ENCODE data around the gene ADGRV1.
"Not testable (repeated sequence)": the region's sequence is repeated elsewhere in the genome, so short reads cannot be mapped to it uniquely, and the experiment has no call there.

The ADGRV1 gene

GRCh38 chr5:90586469-90586868, 27.9 kb downstream of the ADGRV1 start:
- DNase-seq (ENCODE audit: low read depth in 2 of 2, low spot score in 1 of 2) = no peak

GRCh38 chr5:90590170-90590569, 31.6 kb downstream of the ADGRV1 start:
- DNase-seq (ENCODE audit: low read depth in 2 of 2, low spot score in 1 of 2) = no peak

GRCh38 chr5:90593083-90593482, 34.5 kb downstream of the ADGRV1 start:
- DNase-seq (ENCODE audit: low read depth in 2 of 2, low spot score in 1 of 2) = not testable (repeated sequence)

GRCh38 chr5:90595766-90596165, 37.2 kb downstream of the ADGRV1 start:
- not testable (repeated sequence) for DNase-seq (ENCODE audit: low read depth in 2 of 2, low spot score in 1 of 2)

- no peak for DNase-seq (ENCODE audit: low read depth in 2 of 2, low spot score in 1 of 2)
These were observed 39.7 kb downstream of the ADGRV1 start for GRCh38 chr5:90598293-90598692.

GRCh38 chr5:90600307-90600706, 41.7 kb downstream of the ADGRV1 start:
- not testable (repeated sequence) for DNase-seq (ENCODE audit: low read depth in 2 of 2, low spot score in 1 of 2)

GRCh38 chr5:90601468-90601867, 42.9 kb downstream of the ADGRV1 start:
- DNase-seq (ENCODE audit: low read depth in 2 of 2, low spot score in 1 of 2) = no peak

- DNase-seq (ENCODE audit: low read depth in 2 of 2, low spot score in 1 of 2) = no peak
These were observed 44.1 kb downstream of the ADGRV1 start for GRCh38 chr5:90602681-90603080.

GRCh38 chr5:90606539-90606938, 47.9 kb downstream of the ADGRV1 start:
- DNase-seq (ENCODE audit: low read depth in 2 of 2, low spot score in 1 of 2) = no peak

GRCh38 chr5:90612919-90613318, 54.3 kb downstream of the ADGRV1 start:
- no peak for DNase-seq (ENCODE audit: low read depth in 2 of 2, low spot score in 1 of 2)

GRCh38 chr5:90613459-90613858, 54.9 kb downstream of the ADGRV1 start:
- DNase-seq (ENCODE audit: low read depth in 2 of 2, low spot score in 1 of 2) = no peak

GRCh38 chr5:90613918-90614504, 55.4 kb downstream of the ADGRV1 start:
- no peak for DNase-seq (ENCODE audit: low read depth in 2 of 2, low spot score in 1 of 2)

GRCh38 chr5:90615355-90615754, 56.8 kb downstream of the ADGRV1 start:
- DNase-seq (ENCODE audit: low read depth in 2 of 2, low spot score in 1 of 2) = no peak

GRCh38 chr5:90618071-90618470, 59.5 kb downstream of the ADGRV1 start:
- DNase-seq (ENCODE audit: low read depth in 2 of 2, low spot score in 1 of 2) = no peak

GRCh38 chr5:90619762-90620161, 61.2 kb downstream of the ADGRV1 start:
- DNase-seq (ENCODE audit: low read depth in 2 of 2, low spot score in 1 of 2) = not testable (repeated sequence)

- no peak for DNase-seq (ENCODE audit: low read depth in 2 of 2, low spot score in 1 of 2)
These were observed 63.3 kb downstream of the ADGRV1 start for GRCh38 chr5:90621848-90622247.

- no peak for DNase-seq (ENCODE audit: low read depth in 2 of 2, low spot score in 1 of 2)
These were observed 67.9 kb downstream of the ADGRV1 start for GRCh38 chr5:90626493-90626892.

GRCh38 chr5:90628492-90628891, 69.9 kb downstream of the ADGRV1 start:
- no peak for DNase-seq (ENCODE audit: low read depth in 2 of 2, low spot score in 1 of 2)

- DNase-seq (ENCODE audit: low read depth in 2 of 2, low spot score in 1 of 2) = no peak
These were observed 74.2 kb downstream of the ADGRV1 start for GRCh38 chr5:90632791-90633190.

- no peak for DNase-seq (ENCODE audit: low read depth in 2 of 2, low spot score in 1 of 2)
These were observed 78.4 kb downstream of the ADGRV1 start for GRCh38 chr5:90636948-90637347.

- no peak for DNase-seq (ENCODE audit: low read depth in 2 of 2, low spot score in 1 of 2)
These were observed 79.1 kb downstream of the ADGRV1 start for GRCh38 chr5:90637731-90638130.

GRCh38 chr5:90638878-90639277, 80.3 kb downstream of the ADGRV1 start:
- DNase-seq (ENCODE audit: low read depth in 2 of 2, low spot score in 1 of 2) = no peak

- no peak for DNase-seq (ENCODE audit: low read depth in 2 of 2, low spot score in 1 of 2)
These were observed 82.0 kb downstream of the ADGRV1 start for GRCh38 chr5:90640484-90641059.
